WI38 (cell line): ENCODE measurements around the gene SLC48A1.

ENCODE experiments used
- H3K4me3 ChIP-seq: 2 replicates; pipeline ENCODE4 v1.5.1; 2011; ENCODE audit warnings: low read depth, mild to moderate bottlenecking, control low read depth, low read length
- CTCF ChIP-seq: IDR thresholded peaks from 2 replicates; pipeline ENCODE4 v1.5.1; 2012; ENCODE audit warnings: low read depth, mild to moderate bottlenecking, control low read depth, low read length

The SLC48A1 gene

GRCh38 chr12:47769234-47770085, 3.6 kb upstream of the SLC48A1 start:
- TF ChIP-seq CTCF: no peak
- H3K4me3 ChIP-seq: no peak overlapping the region

DNA sequence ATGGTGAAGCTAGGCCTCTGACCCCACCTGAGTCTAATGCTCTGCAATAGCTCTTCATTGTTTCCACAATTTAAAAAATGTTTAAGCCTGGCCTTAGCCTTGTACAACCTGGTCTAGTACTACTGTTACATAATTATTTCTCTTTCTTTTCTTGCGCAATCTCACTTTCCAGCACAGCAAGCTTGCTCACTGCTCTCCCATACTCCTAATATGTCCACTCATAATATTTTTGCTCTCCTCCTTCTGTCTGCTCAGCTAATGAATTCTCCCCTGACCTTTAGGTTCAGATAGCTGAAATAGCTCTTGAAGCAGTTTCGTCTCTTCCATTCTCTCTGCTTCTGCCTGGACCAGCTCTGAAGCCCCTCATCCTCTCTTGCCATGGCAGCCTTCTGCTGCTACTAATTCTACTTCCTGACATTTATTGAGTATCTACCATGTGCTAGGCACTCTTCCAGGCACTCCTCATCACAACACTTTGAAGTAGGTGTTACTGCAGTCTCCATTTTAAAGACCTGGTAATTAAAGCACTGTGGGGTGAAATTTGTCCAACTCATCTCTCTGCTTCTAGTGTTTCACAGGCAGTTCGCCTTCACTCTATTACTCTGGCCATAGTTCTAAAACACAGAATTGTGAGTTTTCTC, 2.8 kb upstream of the SLC48A1 start:
- TF ChIP-seq CTCF: no peak
- H3K4me3 ChIP-seq: no peak overlapping the region

GRCh38 chr12:47771304-47771703, 1.7 kb upstream of the SLC48A1 start:
- TF ChIP-seq CTCF: no peak
- H3K4me3 ChIP-seq: no peak overlapping the region

GRCh38 chr12:47772094-47772660, 861 bp upstream of the SLC48A1 start:
- TF ChIP-seq CTCF: no peak
- no peak overlapping the region for H3K4me3 ChIP-seq

- H3K4me3 ChIP-seq: peak overlapping the region; percentile 52
- no peak for TF ChIP-seq CTCF
Measured at GRCh38 chr12:47772738-47773061, 338 bp upstream of the SLC48A1 start.

- no peak for TF ChIP-seq CTCF
Measured at GRCh38 chr12:47773858-47774580, 981 bp downstream of the SLC48A1 start.

More at GRCh38 chr12:47773858-47774580, 981 bp downstream of the SLC48A1 start:
- H3K4me3 ChIP-seq: peak overlapping the region; percentile 64
